Raji (cell line): ENCODE measurements around the gene KCNIP1.

Experiments used
- POLR2A ChIP-seq: IDR thresholded peaks from 2 replicates; pipeline ENCODE4 v1.6.1; 2011; ENCODE audit warnings: low read depth, low read length, control low read depth; ENCODE audit not compliant: insufficient read depth

Gene KCNIP1

DNA sequence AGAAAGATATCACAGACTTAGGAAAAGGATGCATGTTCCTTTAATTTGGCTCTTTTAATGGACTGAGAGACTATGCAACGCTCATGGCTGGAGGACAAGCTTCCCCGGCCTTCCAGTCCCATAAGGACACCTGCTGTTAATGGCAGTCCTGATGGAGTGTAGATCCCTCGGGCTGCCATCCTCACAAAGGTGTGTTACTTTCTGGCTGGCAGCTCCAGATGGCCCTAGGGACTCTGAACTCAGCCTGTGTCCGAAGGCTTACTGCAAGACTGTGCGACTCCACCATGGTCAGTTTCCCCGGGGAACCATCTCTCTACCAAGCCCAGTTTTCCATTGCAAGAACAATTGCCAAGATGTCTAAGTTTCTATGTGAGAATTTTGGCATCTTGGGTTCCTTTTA, 25.5 kb upstream of the KCNIP1 start:
- TF ChIP-seq POLR2A: no peak

DNA sequence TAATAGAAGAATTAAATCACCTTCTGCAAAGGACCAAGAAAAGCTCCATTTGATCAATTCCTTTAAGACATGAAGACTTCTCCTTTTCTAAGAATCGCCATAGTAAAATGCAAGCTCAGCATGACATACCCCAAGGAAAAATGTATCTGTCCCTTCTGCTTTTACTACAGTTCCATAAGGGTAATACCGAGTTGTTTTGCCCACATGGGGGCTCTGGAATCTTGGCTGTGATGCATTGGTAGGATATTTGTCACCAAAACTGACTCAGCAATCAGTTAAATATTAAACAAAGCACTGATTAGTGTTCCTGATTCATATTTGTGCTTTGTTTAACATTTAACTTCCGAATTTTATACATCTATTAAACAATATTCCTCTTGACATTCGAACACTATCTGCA, 24.3 kb upstream of the KCNIP1 start:
- TF ChIP-seq POLR2A: no peak

DNA sequence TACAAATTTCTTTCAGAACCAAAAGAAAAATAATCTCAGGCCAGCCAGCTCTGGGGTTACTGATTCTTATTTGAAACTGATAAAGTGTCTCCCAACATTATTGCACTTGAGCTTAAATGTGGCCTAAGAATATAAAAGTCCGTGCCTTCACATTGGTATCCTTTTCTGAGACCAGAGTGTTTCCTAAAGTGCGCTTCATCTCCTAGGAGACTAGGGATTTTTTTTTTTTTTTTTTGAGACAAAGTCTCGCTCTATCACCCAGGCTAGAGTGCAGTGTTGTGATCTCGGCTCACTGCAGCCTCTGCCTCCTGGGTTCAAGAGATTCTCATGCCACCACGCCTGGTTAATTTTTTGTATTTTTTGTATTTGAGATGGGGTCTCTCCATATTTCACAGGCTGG, 23.6 kb upstream of the KCNIP1 start:
- TF ChIP-seq POLR2A: no peak

GRCh38 chr5:170481849-170482248, 22.0 kb upstream of the KCNIP1 start:
- no peak for TF ChIP-seq POLR2A

DNA sequence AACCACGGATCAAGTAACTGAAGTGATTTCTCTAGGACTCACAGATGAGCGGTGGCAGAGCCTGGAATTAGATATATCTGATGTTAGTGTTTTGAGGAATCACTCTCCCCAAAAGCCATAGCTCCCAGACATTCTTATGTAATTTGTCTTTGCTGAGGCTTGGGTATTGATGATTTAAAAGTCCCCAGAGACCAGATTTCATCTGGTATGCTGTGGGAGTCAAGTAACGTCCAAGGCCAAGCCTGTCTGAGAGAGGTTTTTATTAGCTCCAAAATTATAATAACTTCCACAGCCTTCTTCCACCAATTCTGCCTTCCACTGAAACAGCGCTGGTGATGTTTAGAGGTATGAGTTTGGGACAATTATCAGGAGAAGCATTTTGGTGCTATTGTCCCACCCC, 21.3 kb upstream of the KCNIP1 start:
- no peak for TF ChIP-seq POLR2A

DNA sequence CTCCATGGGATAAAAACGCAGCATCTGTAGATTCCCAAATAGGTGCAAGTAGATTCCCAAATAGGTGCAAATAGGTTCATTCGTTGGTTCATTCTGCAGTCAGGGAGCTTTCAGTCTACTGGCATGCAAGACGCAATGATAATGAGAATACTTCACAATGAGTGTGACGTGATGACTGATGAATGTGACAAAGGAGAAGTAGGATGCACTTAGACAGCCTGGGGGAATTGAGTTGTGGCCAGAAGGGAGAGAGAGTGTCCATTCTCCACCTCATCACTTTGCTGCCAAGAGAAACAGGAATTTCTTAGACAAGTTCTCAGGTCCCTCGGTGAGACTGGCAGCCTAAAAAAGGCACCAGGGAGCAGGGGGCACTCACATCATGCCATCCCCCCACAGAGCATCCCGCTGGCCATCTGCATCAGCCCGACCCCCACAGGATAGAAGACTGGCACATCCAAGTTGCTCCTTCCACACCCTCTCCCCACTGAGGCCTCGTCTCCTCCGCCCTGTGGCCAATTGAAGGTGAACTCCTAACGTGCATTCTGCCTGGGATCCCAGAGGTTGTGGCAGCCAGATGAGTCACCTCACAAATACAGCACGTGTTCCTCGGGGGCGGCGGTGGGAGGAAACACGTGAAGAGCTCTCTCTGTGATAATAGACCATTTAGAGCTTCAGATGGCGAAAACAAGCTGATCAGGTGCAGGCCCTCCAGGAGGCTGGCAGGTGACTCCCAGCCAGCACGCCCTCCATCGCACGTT, 19.9 kb upstream of the KCNIP1 start:
- no peak for TF ChIP-seq POLR2A

DNA sequence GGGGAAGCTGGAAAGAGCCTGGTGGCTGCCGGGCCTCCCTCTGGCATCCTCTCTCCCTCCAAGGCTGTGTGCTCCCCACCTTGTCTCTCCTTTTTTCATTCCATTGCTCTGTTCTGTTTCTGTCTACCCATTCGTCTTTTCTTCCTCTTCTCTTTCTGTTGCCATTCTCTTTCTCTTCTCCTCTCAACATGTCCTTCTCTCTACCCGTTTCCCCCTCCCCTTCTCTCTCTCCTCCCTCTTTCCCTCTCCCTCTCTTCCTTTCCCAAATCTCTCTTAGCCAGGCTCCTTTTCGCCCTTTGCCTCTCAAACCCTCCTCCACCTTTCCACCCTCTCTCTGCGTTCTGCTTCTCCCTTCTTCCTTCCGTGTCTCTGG, 19.4 kb upstream of the KCNIP1 start:
- no peak for TF ChIP-seq POLR2A

- no peak for TF ChIP-seq POLR2A
Measured at GRCh38 chr5:170484847-170485615, 18.8 kb upstream of the KCNIP1 start.

DNA sequence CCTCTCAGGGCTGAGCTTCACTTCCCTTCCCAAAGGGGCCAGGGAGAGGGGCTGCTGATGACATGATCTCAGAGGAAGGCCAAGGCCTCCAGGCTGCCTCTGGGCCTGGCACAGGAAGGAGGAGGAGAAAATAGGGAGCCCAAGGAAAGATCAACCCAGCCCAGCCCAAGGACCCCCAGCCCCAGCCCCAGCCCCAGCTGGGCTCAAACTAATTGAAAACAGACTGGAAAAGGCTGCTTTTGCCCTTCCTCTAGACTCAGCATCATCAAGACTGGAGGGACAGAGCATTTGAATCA, 18.3 kb upstream of the KCNIP1 start:
- no peak for TF ChIP-seq POLR2A

- TF ChIP-seq POLR2A: no peak
Measured at GRCh38 chr5:170486371-170486770, 17.4 kb upstream of the KCNIP1 start.

GRCh38 chr5:170488570-170488969, 15.2 kb upstream of the KCNIP1 start:
- no peak for TF ChIP-seq POLR2A

- no peak for TF ChIP-seq POLR2A
Measured at GRCh38 chr5:170489199-170489598, 14.6 kb upstream of the KCNIP1 start.

GRCh38 chr5:170490381-170490780, 13.4 kb upstream of the KCNIP1 start:
- TF ChIP-seq POLR2A: no peak

- TF ChIP-seq POLR2A: no peak
Measured at GRCh38 chr5:170491479-170491878, 12.3 kb upstream of the KCNIP1 start.

DNA sequence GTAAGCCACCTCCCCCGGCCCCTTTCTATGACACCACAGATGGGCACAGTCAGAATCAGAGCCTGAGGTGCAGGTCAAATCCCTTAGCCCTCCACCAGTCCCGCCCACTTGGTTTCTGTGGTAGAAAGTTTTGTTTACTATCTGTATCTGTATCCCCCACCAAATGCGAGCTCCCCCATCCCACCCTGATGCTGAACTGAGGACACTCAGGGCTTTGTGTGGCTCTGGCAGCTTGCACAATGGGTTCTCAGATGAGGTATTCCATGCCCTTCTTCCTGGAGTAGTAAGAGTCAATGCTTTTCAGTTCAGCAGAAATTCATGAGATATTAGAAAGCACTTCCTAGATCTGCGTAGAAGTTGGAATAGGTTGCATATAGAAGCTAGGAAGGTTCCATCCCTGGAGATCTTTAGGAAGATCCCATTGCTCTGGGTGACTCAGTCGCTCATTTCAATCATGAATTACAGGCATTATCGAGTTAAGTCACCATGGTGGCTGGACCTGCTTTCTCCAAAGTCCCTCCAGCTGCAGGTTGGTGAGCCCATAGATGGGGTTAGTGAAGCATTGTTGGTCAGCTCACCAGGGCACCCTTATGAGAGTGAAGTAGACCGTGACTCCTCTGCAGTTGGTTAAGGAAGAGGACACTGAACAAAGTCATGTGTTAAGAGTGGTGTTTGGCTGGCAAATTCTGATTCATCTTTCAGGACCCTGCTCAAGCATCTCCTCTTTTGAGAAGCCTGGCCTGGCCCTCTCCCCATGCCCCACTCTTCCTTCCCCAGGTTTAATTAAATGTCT, 10.6 kb upstream of the KCNIP1 start:
- no peak for TF ChIP-seq POLR2A

DNA sequence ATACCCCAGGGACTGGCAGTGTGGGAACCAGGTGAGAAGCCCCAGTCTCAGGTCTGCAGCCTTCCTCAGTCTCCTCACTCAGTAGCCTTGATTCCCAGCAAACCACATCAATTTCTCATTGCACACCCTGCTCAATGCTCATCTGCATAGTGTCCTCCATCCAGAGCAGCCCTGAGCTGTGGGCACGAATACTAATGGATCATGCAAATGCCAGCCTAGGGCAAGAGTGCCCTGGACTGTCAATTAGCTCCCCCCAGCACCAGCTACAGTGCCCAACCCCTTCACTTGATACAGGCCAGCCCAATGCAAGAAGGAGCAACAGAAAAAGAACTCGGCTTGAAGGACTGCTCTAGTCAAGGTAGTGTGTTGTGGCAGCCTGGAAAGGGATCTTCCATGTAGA, 9.8 kb upstream of the KCNIP1 start:
- TF ChIP-seq POLR2A: no peak
